ENCODE data around the gene MKNK1.

MKNK1 gene

DNA sequence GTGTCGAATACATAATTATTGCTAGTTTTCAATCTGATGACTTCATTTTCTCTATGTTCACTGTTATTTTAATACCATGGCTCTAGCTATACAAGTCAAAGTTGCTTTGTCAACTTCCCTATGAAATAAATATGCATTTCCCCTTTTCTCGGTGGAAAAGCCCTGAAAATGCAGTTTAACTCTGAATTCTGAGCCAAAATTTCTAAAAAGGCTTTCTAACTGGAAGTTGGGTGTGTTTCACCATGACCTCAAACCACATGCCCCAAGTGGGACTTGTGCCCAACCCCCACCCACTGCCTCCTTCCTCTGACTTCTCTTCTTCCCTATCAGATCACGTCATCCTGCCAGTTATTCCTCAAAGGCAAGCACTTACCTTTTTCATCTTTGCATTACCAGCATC is 8.9 kb downstream of the MKNK1 start:
- DNase-seq, result no peak

DNA sequence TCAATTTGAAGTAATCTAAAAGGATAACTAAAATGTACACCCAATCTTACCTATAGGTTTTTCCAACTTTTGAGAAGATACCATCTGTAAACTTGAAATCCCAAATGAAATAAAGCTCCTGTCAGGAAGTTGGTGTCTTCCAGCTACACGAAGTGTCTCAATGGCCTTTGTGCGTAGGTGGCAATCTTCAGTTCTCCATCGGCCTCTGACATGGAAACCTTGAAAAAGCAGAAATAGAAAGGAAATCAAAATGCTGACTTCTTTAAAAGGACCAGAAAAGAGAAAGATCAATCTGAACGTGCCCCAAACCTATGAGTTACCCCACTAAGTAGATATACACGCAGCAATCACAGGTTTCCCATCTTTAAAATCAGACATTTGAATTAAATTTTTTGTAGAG is 10.0 kb downstream of the MKNK1 start:
- no peak for DNase-seq

DNA sequence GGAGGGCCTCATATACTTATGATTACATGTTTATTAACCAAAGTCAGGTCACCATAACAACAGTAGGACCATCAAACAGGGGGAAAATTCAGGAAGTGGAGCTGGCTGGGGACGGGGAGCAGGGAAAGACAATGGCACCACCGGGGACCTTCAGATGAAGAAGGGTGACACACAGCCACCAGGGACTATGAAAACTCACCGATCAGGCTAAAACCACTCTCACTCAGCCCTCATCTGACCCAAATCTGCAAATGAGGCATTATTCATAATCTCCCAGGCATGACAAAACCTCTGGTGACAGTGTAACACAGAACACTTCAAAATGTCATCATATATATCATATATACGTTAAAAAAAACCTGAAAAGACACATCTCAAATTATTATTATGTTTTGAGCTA is 11.2 kb downstream of the MKNK1 start:
- no peak for DNase-seq

DNA sequence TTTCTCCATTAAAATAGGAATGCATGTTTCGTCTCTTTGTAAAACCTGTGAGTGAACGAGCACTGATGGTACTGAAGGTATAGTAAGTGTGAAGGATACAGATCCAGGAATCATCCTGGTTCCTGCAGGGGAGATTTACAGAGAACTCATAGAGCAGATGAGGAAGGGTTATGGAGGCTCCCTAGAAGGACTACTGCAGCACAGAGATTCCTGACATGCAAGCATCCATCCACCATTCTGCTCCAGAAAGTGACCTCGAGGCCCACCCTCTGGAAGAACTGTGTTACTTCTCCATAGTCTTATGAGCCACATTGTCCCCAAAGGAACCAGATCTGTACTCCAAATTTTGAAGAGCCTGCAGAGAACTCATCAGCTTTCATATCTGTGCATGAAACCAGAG is 14.5 kb downstream of the MKNK1 start:
- DNase-seq, result no peak

DNA sequence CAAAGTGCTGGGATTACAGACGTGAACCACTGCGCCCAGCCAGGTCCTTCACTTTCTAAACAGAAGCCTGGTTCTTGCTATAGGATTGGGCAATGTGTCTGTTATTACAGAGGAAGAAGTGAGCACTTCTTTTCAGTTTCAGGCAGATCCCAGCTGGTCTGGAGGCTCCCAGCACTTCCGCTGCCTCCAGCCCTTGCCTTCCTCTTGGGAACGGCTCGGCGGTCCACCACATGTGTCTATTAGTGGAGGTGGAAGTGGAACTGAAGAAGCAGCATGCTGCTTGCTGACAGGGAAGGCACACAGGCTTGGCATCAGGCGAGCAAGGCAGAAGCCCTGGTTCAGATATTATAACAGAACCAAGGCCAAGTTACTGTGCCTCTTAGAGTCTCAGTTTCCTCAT is 17.0 kb downstream of the MKNK1 start:
- DNase-seq, result no peak

DNA sequence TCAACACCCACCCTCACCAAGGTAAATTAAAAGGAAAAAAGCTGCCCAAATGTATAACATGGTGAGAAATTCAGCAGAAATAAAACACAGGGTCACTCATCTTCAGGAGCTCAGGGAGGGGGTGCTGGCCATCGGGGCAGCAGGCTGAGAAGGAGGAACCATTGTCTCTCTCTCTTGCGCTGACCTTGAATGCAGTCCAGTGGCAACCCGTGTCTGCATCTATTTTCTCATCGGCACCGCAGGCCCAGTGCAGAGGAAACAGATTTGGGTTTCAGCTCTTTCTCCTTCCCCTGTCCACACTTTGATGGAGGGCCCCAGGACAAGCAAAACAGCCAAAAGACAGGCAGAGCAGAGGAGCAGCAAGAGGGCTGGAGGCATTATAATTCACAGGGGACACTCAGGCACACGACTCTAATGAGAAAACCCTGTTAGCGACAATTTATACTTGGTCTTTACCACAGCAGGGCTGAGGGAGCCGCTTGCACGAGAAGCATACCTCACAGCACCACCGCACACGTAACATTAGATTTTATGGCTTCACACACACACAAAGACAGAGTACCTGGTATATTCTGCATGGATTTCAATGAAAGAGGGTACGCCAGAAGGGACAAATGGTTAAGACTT is 18.6 kb downstream of the MKNK1 start:
- no peak for DNase-seq

DNA sequence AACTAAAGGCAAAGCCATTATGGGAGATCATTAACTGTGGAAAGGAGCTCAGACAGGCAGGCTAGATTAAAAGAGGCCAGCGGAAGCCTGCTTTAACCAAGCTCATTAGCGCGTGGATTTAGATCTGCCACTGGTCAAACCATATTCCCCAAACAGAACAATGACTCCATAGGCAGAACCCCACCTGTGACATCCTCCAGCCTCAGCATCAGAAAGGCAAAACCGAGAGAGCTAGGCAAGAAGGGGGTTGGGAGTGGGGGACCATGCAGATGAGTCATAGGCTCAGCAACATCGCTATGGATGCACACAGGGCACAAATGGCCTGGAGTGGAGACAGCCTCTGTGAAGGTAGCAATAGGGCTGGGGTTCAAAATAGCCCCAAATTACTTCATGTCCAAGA is 20.6 kb downstream of the MKNK1 start:
- DNase-seq, result no peak

DNA sequence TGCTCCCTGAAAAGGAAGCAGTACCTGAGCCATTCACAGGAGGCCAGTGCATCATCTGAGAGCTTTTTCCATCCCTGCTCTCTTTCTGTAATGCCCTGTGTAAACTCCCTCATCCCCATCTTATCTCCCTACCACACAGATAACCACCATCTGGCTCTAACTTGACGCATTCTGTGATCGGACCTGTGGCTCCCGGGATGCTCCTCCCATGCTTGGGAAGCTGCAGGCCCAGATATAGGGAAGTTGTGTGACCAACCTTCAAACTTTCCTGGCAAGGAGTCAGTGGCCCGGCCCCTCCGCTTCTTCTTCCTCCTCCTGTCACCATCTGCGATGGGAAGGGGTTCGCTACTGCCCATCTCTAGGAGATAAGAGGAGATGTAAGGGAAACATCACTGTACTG is 21.1 kb downstream of the MKNK1 start:
- DNase-seq, result no peak

DNA sequence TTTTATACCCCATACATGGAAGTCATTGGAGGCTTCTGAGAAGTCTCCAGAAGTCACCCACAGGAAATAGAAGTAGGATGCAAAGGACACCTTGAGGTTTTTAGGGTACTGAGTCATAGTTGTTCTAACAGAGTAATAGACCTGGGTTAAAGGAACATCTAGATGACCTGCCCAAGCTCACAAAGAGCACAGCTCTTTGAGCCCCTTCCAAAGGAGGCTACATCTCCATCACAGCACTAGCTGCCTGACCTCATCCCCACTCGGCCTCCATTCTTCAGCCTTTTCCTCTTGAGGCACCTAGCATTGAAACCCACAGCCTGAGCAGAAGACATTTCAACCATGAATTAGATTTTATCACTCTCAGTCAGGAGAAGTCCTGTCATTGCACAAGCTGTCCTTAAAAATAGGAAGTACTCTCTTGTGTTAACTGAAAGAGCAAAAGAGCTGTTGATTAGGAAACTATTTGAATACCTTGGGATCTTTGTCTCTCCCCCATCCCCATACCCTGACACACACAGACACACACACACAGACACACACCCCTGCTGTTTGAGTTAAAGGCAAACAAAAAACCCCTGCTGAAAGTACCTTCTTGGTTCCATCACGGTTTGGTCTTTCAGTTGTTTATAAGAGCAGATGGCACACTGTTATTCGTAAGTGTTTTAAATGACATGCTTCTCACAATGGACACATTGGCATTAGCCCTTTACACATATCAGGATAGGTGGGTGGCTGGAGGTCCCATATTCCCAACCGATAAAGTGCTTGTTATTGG is 22.2 kb downstream of the MKNK1 start:
- no peak for DNase-seq

DNA sequence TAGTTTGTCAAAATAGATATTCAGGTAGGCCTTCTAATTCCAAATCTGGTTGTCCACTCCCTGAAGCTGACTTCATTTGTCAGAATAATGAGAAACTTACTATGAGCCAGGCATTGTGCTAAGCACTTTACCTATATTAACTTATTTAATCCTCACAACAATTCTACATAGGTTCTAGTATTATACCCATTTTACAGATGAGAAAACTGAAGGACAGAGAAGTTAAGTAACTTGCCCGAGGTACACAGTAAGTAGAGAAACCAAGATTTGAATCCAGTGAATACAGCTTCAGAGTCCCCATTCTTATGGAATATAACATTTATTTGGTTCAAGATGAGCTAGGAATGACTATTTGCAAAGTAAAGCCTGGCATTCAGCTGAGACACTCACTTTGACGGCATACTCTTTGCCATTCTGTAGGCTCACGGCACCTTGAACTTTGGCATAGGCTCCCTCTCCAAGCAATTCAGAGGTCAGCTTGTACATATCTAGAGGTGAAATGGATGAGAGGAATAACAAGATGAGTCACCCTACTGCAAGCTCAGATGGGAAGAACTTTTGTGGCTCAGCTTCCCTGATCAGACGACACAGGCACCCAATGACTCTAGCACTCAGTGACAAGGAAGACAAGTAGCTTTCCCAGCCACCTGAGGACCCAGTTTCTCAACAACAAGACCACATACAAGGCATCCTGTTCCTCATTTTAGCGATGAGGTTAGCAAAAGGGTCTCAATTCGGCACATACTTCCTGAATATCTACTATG is 23.7 kb downstream of the MKNK1 start:
- no peak for DNase-seq

DNA sequence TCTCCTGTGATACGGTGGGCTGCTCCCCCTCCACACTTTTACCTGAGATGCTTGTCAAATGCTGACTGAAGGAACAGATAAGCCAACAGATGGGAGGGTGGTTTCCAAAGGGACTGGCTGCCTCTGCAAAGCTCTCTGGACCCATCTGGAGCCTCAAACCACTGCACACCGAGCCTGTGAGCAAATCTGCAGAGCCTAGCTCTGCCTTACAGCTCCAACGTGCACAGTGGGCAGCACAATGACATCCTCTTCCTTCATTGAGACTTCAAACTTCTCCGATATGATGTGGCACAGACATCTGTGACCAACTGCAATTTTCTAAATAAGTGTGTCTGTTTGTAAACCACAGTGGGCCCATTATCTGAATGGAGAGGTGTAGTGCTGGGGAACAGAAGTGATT is 26.4 kb downstream of the MKNK1 start:
- DNase-seq, result no peak

DNA sequence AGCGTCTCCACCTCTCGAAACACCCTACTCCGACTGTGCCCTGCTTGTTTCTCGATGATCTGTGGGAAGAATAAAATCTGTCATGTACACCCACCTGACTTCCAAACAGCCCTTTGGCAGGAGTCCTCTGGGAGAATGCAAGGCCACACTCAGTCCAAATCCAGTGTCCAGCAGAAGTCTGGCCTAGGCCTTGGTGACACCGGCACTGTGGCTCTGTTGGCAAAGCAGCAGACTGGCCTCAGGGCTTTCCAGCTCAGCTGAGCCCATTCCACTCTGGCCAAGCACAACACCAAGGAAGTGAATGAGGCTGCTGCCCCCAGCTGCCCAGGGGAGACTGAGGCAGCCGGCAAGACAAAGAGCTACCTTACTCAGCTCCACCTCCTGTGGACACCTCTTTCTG is 27.5 kb downstream of the MKNK1 start:
- no peak for DNase-seq

DNA sequence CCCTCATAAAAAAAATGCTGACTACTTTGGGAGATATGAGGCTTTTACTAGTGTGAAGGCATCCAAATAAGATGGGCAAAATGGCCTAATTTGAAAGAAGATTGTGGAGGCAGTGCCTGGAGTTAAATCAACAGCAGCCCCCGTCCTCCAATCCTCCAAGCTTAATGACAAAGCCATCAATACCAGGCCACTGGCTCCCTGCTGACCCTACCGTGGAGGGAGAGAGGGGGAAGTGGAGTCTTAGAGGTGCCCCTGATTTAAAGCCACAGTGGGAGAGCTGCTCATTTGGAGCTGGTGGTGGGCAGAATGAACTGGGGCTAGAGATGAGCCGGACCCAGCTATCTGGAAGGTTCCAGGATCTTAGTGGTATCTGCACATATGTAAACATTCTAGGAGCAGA is 28.3 kb downstream of the MKNK1 start:
- no peak for DNase-seq

DNA sequence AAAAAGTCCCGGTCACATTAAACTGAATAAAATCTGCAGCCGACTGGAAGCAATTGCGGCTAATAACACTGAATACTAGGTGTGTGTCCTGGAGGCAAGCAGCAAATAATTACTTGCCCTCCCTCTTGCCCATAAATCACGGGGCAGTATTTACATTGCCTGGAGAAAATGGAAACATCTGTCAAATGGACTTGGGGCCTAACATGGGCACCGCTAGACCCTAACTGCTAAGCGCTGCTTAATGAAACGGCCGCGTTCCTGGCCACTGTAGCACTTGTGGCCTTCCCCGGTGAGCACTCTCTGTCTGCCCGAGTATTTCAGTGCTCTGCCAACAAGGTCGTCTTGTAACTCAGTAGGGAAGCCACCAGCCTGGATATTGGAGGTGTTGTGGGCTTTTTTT is 28.8 kb downstream of the MKNK1 start:
- no peak for DNase-seq

DNA sequence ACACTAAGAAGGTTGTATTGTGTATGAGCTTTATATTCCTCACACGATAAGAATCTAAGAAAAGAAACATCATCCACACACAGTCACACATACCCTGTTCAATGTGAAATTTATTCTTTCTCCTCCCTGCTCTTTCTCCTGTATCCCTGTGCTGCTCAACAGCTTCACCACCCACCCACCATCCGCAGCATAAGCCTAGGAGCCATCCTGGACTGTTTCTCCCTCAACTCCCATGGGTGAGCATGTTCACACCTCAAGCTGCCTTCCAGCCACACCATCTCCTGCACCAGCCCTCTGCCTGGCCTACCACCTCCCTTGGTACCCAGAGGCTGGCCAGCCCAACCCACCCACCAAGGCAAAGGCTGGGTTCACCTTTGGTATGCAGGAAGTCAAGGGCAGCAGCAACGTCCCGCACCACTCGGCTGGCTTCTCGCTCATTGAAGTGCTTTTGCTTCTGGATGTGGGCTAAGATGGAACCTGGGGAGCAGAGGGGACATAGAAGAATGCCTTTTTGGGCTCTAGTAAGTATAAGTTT is 32.3 kb downstream of the MKNK1 start:
- no peak for DNase-seq

DNA sequence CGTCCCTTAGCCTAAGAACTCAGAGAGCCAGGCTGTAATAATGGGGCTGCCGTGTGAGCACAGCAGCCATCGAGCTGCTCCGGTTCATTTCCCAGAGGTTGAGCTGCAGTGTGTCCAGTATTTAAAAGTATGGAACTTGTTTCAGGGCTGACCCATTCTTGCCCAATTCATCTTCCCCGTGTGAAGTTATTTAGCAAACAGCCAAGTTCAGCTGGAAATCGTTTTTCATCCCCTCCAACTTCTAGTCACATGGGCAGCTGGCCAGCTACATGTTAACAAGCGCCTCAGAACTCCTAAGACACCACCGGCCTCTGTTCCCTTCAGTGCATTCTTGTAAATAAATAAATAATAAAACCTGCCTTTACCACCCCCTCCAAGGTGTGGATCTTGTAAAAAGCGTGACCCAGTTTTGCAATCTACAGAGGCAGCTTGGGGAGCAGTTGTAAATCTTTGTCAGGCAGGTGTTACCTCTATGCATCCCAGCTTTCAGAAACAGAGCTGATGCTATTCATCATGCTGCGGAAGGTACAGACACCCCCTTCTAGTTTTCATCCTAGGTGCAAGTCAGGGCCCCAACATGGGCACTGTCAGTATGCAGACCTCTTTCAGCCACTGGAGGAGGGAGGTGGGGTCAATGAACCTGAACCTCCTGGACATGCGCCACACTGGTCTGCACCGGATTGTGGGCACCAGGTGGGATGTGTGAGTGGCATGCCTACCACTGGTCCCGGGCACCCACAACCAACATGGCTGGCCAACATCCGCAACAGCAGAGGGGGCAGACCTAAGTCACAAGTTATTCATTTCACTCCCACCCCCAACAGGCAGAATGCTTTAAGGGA is 34.0 kb downstream of the MKNK1 start:
- no peak for DNase-seq

DNA sequence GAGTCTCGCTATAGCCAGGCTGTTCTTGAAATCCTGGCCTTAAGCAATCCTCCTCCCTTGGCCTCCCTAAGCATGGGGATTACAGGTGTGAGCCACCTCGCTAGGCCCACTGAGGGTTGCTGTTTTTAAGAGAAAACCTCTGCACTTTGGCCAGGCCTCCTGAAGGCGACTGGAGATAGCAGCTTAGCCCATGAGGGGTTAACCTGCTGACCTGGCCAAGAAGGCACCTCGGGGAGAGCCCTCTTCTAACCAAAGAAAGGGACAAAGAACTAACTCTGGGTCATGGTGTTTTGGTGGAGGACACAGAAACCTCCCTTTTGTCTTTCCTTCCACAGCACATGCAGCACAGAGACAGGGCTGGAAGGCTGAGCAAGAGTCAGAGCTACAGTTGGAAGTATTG is 35.0 kb downstream of the MKNK1 start:
- no peak for DNase-seq

DNA sequence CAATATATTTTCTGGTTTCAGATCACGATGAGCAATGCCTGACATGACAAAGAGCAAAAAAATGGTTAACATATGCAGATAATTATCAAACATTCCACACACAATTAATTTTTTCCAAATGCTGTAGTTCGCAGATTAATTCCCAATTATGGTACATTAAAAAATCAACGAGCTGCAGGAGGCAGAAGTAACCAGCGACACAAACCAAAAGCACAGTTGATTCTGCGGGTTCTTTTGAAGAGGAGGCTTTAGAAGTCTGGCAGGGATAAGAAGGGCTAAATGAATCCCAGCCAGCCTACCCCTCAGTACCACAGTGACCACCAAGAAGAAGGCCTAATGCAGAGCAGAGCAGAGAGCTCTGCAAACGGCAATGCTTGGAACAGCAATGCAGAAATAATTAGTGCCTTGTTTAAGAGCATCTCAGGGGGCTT is 35.6 kb downstream of the MKNK1 start:
- DNase-seq, result no peak

DNA sequence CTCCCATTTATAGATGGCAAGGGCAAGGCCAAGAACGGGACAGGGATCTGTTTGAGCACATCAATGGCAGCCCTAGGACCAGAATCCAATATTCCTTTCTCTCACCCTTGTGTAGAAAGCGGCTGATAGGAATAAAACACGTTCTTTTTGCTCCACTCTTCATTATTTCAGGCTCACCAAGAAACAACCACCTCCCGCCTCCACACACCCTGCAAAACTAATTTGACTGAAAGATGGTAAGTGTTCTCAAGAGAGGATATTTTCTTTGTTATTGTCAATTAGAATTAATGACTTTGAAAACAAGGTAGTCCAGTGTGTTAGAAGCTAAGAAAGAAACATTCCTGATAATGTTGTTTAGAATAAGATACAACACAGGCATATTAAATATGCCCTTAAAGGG is 40.7 kb downstream of the MKNK1 start:
- DNase-seq, result no peak

DNA sequence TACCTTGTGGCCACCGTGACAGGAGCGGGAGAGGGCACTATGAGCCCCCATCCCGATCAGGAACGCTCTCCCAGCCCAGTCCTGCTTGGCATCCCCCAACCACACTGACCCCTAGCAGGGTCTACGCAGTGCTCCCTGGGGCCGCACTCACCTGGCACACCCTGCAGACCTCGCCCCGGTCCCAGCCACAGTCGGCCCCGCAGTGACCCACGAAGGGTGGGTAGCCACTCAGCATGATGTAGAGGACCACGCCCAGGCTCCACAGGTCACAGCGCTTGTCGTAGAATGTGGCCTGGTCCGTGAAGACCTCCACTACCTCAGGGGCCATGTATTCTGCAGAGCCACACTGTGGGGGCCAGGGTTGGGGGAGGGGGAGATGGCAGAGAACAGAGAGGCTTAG is 41.6 kb downstream of the MKNK1 start:
- DNase-seq, result no peak

DNA sequence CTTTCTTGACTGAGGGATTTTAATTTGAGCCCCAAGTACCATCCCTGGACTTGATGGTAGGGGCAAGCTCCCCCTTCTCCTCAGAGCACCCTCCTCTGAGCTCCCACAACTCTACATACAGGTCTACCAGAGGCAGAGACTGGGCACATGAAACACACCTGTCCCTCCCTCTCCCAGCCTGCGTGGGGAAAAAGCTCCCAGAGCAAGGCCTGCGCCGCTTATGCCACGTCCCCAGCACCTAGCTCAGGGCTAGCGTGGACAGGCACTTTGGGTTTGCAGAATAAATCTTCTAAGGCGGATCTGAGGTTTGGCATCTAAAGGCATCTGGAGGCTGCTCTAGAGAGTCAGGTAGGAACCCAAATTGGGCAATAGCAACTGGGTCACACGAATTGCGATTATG is 45.1 kb downstream of the MKNK1 start:
- no peak for DNase-seq

DNA sequence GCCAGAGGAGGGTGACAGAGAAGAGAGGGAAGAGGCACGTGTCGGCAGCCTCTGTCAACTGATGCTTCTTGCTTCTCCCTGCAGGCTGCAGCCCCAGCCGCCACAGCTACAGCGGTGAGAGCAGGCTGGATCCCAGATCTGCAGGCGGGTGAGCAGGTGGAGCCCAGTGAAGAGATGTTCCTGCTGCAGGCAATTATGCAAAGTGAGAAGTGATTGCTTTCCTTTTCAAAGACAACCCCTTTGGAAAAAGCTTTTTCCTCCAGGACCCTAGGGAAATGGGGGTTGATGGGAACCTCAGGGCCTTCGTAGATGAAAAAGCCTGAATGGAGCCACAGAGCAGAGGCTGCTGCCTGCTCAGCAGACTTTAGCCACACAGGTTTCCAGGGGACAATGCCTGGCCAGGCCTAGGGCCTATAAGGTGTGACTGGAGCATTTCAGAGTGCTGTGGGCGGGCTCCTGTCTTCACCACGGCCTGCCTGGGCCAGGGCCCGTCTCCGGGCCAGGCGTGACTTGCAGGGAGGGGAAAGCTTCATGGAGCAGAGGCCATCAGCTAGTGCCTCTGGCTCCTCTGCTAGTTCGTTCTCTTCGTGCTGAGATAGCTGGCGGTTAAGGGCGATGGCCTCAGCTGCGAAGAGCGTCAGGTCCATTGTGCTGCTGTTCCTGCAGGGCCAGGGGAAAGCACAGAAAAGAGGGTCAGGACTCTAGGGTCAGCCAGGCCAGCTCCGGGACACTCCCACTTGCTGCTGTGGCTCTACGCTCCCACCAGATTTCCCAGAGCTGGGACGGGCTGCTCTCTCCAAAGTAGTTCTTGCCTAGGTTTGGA is 45.7 kb downstream of the MKNK1 start:
- no peak for DNase-seq

Data from NCI-H345 (cell line).